HepG2 (cell line): ENCODE results near the gene CHKA.

Source experiments
- CBX1 ChIP-seq: IDR thresholded peaks from one replicate; pipeline ENCODE4 v1.6.1; 2016; ENCODE audit warnings: antibody characterized with exemption, low read depth
- GLI4 ChIP-seq: sonication (generic); formaldehyde crosslinking; IDR thresholded peaks from 2 replicates; pipeline ENCODE4 v1.5.1; 2020; ENCODE audit warnings: missing genetic modification reagents, mild to moderate bottlenecking, moderate library complexity, borderline replicate concordance
- KLF16 ChIP-seq, 2 experiments: sonication (generic) in 1 of 2; formaldehyde crosslinking in 1 of 2; IDR thresholded peaks; 2 replicates each; pipeline versions ENCODE4 v1.6.1 to v1.8.0; 2016 to 2023; ENCODE audit warnings: missing genetic modification reagents in 2 of 2, missing compliant biosample characterization in 1 of 2
- USF2 ChIP-seq, 2 experiments: sonication (generic) in 1 of 2; formaldehyde crosslinking in 1 of 2; IDR thresholded peaks; 2 replicates each; pipeline versions ENCODE4 v1.5.1 to v1.6.1; 2011 to 2020; ENCODE audit warnings: borderline replicate concordance in 1 of 2, low read depth in 1 of 2, low read length in 1 of 2, mild to moderate bottlenecking in 1 of 2, missing genetic modification reagents in 1 of 2, moderate library complexity in 1 of 2
- ZFP1 ChIP-seq: IDR thresholded peaks from 2 replicates; pipeline ENCODE4 v1.6.1; 2016
- ZNF232 ChIP-seq: sonication (generic); formaldehyde crosslinking; IDR thresholded peaks from 2 replicates; pipeline ENCODE4 v1.4.0; 2020; ENCODE audit warnings: missing genetic modification reagents, borderline replicate concordance
- ZNF574 ChIP-seq: sonication (generic); formaldehyde crosslinking; IDR thresholded peaks from 2 replicates; pipeline ENCODE4 v1.4.0; 2020; ENCODE audit warnings: missing genetic modification reagents

GRCh38 chr11:68090706-68091105, 30.5 kb downstream of the CHKA start:
- TF ChIP-seq GLI4 (no peak), CBX1 (no peak), KLF16 (CRISPR knock-in tag; IDR thresholded peaks at IDR 0.05) (no peak), USF2 (IDR thresholded peaks at IDR 0.05; ENCODE audit: low read depth, low read length) (no peak), USF2 (CRISPR knock-in tag; IDR thresholded peaks at IDR 0.05; ENCODE audit: borderline replicate concordance) (no peak), ZNF574 (no peak), ZFP1 (no peak), ZNF232 (CRISPR knock-in tag) (no peak)
